Measurements from ENCODE around the gene KRTAP10-1.

KRTAP10-1 gene

DNA sequence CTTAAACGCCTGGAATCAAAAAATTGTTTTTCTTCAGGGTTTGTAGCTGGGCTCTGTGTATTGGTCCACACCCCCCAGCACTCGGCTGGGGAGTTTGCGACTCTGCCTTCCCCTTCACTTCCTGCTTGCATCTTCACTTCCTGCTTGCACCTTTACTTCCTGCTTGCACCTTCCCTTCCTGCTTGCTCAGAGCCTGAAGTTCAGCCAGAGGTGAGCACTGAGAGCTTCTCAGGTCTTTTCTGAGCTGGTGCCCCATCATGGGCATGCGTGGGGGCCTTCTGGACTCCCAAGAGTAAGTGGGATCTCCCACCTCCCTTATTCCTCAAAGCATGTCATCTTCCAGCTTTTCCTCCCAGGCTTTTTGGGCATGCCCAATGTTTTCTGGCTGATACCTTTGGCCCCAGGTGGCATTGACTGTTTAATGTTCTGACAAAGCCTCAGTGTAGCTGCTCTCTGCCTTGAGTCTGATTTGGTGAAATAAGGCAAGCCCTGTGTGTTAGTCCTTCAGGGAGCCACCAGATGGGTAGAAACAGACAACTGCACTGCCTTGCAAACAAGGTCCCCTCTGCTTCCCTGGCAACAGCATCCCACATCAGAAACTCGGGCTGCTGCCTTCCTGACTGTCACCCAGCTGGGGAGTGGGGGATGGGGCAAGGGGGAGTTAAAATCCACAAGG lies 7.8 kb upstream of the KRTAP10-1 start:
- DNase-seq: no peak

DNA sequence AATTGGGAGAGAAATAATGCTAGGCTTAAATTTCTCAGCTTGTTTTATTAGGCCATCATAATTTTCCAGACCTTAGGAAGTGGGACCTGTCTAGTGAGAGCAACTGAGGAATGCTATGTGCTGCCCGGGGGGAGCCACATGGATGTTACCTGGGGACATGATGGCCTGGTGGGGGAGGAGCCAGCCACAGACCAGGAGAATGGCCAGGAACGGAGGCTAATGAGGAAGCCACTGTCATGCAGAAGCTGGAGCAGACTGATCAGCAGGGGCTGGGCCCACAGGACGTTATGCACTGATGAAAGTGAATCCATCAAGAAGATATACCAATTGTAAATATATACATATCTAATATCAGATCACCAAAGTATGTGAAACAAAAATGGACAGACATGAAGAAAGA lies 4.6 kb upstream of the KRTAP10-1 start:
- DNase-seq: no peak

DNA sequence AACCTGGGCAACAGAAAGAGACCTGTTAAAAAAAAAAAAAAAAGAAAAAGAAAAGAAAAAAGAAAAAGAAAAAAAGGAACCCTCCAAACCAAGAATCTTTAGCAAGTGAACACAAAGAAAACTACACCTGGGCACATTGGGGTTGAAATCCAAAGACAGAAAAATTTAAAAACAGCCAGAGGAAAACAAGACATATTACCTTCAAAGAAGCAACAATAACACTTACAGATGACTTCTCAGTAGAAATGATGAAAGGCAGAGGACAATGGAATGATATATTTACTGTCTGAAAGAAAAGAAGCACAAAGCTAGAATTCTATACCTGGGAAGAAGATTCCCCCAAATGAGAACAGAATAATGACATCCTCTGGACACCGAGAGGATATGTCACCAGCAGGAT lies 2.7 kb upstream of the KRTAP10-1 start:
- DNase-seq: no peak

DNA sequence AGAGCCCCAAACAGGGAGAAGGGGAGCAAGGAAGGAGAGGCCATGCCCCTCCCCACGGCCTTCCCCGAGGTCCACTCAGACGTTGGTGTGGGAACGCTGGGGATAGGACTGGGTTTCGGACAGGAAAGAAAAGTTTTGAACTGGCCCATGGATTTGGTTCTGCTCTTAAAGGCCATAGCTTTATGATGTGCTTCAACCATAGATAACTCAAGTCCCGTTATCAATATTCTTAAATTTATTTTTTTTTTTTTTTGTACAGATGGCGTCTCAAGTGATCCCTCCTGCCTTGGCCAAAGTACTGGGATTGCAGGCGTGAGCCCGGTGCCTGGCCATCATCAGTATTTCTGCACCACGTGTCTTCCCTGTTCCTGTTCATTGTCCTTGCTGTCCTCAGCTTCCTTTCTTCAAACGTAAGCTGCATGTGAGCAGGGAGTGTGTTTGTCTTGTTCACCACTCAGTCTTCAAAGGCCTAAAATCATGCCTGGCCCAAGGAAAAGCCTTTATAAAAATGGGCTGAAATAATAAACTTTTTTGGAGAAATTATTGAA lies 820 bp upstream of the KRTAP10-1 start:
- DNase-seq: no peak

DNA sequence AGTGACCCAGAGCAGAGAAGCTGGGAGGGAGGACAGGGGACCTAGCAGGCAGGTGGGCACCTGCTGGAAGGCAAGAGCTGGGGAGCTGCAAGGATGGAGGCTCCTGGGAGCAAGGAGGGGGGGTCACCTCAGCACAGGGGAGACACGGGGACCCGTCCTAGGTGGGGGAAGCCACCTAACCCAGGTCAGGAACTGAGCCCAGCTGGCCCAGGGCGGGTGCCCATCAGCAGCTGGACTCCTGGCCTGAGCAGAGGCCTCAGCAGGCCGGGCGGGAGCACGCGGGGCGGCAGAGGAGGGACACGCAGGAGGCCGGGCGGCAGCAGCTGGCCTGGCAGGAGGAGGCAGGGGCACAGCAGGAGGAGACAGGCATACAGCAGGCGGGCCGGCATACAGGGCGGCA lies 949 bp downstream of the KRTAP10-1 start:
- peak; percentile 11 for DNase-seq

DNA sequence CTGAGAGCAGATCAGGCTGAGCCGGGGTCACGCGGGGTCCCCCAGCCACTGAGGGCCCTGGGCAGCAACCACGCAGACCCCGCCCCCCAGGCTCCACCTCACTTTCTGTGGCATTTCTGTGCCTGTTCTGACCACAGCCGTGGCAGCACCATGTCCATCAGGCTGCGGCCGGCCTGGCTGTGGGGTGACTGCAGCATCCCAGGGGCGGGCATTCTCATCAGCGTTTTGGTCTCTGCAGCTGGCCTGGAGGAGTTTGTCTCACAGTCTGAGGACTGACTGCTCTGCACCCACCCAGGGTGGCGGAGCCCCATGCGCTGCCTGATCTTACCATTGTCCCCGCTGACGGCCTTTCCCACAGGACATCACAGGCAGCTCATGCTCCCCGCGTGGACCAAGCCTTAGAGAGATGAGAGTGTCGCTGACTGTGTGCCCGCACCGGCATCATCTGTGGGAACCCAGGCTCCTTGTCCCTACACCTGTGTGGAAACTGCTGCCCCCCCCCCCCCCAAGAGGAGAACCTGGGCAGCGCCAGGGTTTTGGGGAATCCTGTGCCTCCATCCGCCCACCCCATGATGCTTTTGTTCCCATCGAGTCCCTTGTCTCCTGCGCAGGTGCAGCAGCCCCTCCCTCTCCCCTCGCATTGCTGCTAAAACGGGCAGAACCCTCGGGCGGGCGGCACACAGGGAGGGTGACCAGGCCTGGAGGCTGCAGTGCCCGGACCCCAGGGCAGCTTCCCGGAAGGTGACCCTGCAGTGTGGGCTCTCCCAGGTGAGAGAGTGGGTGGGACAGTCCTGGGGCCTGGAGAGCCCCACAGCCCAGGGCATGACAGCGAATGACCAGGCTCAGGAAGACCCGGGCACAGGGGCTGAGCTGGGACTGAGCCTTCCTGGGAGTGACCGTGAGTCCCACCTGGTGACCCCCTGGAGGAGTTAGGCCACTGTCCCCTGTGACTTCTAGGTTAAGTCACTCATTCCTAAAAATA lies 1.8 kb downstream of the KRTAP10-1 start:
- DNase-seq: peak; percentile 20

DNA sequence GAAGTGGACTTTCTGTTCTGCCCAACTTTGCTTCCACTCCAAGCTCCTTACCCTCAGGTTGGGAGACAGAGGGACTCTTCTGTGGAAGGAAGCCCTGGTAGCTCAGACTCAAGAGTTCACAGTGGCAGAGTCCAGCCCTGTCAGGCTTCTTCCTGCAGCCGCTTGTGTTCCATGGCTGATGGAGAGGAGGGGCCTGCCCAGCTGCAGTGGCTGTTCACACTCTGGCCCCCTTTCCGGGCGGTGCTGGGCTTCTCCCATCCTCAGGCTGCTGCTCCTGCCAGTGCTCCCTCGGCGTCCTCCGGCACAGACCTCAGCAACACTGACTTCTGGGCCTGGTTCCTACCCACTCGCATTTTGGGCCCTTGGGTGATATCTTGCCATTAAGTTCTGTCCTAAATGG lies 4.0 kb downstream of the KRTAP10-1 start:
- DNase-seq: peak; percentile 32

DNA sequence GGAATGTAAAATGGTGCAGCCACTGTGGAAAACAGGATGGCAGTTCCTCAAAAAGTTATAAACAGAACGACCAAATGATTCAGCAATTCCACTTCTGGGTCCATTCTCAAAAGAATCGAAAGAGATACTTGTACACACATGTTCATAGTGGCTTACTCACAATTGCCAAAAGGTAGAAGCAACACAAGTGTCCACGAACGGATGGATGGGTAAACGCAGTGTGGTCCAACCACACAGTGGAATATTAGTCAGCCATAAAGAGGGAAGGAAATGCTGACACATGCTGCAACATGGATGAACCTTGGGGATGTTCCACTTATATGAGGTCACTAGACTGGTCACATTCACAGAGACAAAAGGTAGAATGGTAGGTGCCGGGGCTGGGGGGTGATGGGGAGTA lies 5.3 kb downstream of the KRTAP10-1 start:
- DNase-seq: peak; percentile 20

DNA sequence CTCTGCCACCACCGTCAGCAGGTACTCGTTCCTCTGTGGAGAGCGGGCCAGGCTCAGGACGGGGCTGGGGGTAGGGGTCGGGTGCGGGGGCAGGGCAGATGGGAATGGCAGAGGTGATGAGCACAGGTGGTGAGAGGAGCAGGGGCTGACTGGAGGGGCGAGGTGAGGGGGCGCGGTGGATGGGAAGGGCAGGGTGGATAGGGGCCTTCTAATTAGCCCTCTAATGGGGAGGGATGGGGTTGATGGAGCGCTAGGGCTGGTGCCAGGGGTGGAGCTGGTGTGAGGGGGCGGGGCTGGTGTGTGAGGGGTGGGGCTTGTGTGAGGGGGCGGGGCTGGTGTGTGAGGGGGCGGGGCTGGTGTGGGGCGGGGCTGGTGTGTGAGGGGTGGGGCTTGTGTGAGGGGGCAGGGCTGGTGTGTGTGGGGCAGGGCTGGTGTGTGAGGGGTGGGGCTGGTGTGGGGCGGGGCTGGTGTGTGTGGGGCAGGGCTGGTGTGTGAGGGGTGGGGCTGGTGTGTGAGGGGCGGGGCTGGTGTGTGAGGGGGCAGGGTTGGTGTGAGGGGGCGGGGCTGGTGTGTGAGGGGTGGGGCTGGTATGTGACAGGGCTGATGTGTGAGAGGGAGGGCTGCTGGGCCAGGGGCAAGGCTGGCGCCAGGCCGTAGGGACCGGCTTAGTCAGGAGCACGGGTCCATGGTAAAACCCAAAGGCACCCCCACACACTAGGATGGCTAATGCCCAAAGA lies 5.9 kb downstream of the KRTAP10-1 start:
- peak; percentile 10 for DNase-seq

DNA sequence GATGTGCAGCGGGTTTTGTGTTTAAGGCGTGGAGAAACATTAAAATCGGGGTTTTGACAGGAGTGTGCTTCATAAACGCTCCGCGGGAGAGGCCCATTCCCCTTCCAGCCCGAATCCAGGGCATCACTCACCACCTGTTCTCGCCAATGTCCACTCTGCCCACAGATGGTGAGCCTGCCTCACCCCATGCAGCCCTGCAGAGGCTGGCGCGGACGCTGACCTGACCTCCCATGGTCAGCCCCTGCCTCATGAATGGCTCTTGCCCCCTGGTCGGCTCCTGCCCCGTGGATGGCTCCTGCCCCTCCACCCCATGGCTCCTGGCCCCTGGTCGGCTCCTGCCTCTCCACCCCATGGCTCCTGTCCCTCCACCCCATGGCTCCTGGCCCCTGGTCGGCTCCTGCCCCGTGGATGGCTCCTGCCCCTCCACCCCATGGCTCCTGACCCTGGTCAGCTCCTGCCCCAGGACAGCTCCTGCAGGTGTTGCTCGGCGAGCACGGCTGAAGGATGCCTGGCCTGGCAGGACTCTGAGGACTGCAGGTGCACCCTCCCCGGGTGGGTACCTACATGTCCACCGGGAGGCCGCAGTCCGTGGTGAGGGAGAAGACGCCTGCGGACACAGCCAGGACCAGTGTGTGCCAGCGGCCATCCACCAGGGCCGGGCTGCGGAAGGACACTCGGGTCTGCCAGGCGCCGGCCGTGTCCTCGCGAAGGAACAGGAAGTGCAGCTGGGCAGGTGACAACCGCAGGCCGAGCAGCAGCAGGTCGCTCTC lies 6.7 kb downstream of the KRTAP10-1 start:
- DNase-seq: peak; percentile 33

DNA sequence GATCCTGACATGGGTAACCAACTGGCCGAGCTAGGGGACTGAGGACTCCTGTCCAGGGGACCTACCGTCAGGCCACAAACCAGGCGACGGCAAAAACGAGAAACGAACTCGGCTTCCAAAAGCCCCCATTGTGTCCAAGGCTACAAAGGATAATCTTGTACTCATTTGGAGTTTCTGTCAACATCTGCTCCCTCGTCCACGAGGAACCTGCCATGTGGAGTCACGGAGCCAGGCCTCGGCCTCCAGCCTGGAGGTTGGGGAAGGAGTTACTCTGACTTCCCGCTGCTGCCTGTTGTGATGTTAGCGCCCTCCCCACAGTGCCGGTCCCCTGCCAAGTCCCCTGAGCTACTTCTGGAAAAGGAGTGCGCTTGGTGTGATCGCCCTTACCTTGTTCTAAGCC lies 7.3 kb downstream of the KRTAP10-1 start:
- DNase-seq: peak; percentile 23

DNA sequence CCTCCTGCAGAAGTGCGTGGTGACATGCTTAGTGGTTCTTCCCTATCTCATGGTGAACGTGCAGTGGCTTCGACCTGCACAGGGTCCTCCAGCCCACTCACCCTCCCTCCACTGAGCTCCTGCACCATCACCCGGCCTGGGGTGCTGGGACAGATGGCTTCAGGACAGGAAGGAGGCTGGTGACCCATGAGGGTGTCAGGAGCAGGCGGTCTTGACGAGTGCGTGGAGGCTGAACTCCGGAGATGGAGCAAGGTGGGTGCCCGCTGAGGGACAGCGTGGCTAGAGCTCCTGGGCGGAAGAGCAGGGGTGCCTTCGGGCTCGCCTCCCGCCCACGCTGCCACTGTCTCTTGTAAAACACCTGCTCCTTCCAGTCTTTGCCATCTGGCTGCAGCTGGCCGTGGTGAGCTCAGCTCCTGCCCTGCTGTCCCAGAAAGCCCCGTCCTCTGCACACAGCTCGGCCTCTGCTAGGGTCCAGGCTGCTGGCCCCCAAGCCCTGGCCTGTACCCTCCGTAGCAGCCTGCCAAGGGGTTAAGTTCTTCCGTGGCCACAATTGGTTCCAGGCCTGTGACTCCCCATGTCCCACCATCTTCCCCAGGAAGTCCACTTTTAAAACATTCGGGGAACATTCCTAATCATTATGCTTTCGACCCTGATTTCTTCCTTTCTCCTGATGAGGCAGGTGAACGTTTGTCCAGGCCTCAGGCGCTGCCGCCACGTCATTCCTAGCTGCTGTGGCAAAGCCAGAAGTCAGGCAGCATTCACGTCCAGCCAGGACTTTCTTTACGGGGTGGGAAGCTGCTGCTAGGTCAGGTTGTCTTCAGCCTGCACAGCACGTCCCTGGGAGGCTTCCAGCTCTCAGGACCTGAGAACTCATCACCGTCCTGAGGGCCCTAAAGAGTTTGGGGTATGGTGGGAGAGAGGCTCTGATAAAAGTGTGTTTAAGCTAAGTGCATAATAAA lies 8.1 kb downstream of the KRTAP10-1 start:
- peak; percentile 38 for DNase-seq

DNA sequence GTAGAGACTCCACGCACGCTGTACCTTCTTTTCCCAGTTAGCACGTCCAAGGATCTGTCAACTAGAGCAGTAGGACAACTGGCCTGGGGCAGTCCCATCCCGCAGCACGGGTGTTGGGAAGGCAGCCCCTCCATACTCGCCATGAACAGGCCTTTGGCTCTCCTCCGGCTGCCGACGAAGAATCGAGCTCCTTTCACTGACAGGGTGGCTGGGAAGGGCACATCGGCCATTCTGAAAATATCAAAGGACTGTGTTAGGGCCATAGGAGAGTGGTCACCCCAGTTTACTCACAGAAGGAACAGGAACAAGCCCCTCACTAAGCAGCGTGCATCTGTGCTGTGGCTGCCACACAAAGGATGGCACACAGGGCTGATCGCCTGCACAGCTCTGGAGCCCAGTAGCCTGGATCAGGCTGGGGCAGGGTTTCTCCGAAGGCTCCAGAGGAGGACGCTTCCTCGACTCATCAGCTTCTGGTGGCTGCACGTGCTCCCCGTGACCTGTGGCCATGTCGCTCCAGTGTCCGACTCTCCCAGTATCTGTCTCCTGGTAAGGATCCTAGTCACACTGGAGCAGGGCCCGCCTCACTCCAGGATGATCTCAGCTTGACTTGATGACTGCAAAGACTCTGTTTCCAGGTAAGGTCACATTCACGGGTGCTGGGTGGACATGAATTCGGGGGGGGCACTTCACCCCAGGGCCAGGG lies 8.9 kb downstream of the KRTAP10-1 start:
- peak; percentile 37 for DNase-seq

DNA sequence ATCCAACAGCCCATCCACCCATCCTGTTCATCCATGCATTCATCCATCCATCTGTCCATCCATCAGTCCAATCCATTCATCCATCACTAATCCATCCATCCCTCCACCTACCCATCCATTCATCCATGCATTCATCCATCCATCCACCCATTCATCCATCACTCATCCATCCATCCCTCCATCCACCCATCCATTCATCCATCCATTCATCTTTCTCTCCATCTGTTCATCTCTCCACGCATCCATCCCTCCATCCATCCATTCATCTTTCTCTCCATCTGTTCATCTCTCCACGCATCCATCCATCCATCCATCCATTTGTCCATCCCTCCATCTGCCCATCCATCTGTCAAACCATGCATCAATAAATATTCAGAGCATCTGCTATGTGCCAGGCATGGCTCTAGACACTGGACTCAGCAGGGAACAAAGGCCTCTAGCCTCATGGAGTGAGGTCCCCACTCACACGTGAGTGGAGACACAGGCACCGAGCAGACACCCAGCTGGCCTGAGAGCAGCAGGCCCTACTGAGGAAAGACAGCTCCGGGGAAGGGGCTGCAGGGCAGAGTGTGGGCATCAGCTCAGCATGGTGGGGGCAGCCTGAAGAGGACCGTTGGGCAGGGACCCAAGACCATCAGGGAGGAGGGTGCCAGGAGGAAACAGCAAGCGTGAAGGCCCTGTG lies 9.6 kb downstream of the KRTAP10-1 start:
- peak; percentile 25 for DNase-seq

DNA sequence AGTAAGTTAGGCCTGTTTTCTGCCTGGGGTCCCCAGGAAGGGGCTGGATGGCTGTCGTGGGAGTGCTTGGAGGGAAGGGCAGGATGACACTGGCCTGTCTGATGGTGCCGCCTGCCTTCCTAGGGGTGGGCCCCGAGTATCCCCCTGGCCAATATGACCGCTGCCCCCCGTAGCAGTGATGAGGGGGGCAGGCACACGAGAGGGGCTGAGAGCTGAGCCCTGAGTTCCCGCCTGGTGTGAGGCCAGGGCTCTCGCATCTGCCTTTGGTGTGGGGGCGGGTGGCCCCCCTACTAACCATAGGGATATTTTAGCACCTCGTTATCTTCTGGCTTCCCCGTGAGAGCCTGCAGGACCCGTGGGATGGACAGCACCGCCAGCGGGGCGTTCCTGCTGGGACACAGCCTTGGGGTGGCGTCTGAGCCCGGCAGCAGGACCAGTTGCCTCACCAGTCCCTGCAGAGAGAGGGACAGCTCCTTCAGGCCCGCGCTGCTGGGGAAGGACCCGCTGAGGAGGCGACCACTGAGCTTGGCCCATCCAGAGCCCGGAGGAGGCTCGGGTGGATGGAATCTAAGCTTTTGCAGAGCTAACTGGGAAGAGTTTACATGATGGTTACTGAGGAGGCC lies 10.4 kb downstream of the KRTAP10-1 start:
- DNase-seq: peak; percentile 19

DNA sequence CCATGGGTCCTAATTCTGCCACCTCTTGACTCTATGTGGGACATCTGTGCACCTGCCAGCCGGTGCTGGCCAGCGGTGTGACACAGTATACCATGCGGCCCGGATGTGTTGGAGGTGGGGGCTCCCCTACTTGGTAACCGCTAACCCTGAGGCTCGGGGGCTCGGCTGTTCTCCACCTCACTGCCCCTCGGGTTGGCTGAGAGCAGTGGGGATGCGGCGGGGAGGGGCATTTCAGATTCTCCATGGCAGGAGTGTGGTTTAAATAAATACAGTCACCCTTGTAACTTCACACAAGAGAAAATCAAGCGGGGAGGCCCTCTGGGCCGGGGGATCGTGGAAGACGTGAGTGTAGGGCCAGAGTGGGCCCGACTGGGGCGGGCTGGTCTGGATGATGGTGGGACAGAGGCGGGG lies 11.0 kb downstream of the KRTAP10-1 start:
- peak; percentile 16 for DNase-seq

DNA sequence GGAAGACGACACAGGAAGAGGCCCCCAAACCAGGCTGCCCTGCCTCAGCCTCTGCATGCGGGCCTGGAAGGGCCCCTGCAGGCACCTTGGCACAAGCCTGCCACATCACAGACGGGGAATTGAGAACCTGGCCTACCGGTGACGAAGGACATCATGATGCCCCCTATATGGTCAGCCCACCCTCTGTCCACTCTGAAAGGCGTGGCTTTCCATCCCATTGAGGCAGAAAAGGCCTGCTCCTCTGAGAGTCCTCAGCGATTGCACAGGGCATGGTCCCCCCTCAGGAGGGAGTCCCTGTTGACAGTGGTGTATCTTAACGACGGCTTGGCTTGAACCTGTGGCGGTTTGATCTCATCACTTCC lies 11.4 kb downstream of the KRTAP10-1 start:
- DNase-seq: peak; percentile 29

DNA sequence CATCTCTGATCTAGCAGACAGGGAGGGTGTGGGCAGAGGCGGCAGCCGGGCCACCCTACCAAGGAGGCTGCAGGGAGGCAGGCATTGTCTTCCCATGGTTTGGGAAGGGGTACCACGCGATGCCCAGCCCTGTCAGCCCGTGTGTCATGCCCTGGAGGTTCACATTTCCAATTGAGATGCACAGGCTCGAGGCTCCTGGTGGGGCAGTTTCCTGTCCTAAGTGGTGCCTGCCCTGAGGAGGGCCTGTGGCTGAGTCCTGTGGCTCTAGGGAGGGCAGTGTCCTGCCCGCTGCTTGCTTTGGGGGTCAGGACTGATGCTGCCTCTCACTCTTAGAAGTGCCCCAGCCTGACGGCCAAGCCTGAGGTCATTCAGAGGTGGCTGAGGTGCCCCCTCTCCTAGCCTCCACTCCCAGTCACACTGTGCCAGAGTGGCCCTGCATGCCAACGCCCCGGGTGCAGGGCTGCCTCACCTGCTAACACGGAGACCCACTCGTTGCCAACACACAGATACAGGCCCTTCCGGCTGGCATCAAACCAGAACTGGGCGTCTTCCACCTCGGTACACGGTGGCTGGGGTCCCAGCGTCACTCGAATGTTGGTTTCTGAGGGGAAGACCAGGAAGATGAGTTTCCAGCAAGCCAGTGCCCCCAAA lies 11.9 kb downstream of the KRTAP10-1 start:
- no peak for DNase-seq

All from right forelimb (tissue), 1 donor.